ENCODE data around the gene LBX1. TPM values are rescaled to one million over a fixed set of nuclear protein-coding genes. Genes with fewer than 3 reads are reported as not detected.

LBX1 gene
- total and polyA plus RNA-seq, 2 donors (not counting 3 experiments of a cell fraction or from before 2014, with no cell fraction given) = not detected

GRCh38 chr10:101219139-101219945 is 9.9 kb downstream of the LBX1 start:
- H3K4me3 ChIP-seq (replicated peaks in 1 of 3; ENCODE audit: insufficient read depth in 1 of 3, low read depth in 1 of 3, low read length in 3 of 3) = no peak overlapping the region
- FAIRE-seq (no peak), DNase-seq (ENCODE audit: low read depth, low spot score) (no peak)
- no peaks in the 10 kb centered on the region for H3K36me3 ChIP-seq (ENCODE audit: control insufficient read depth in 2 of 2, extremely low read depth in 1 of 2, insufficient read depth in 2 of 2, low read length in 2 of 2)
- intact Hi-C loops (cut with micrococcal nuclease) = no loop called here
- BruUV-seq (replicated peaks) = no TSS peak
- peaks cover 91 to 94% of the 10 kb centered on the region in 2 experiments for H3K27me3 ChIP-seq (ENCODE audit: control insufficient read depth in 2 of 2, insufficient read depth in 2 of 2, low read length in 2 of 2)
- no peaks in the 10 kb centered on the region for H3K4me1 ChIP-seq (ENCODE audit: control insufficient read depth, extremely low read depth, insufficient read depth, low read length)
- POLR2A ChIA-PET = interaction anchor here (0.6 kb wide), 1 partner anchor 561 kb away, joined by 3 read pairs; no protein-coding TSS in a partner anchor
- H3K9me1 ChIP-seq (replicated peaks; ENCODE audit: control insufficient read depth, extremely low read depth, insufficient read depth, low read length) = no peaks in the 10 kb centered on the region
- H3K9me3 ChIP-seq (replicated peaks; ENCODE audit: control insufficient read depth, insufficient read depth, low read length) = no peaks in the 10 kb centered on the region
- H4K20me1 ChIP-seq (replicated peaks; ENCODE audit: control insufficient read depth, extremely low read depth, insufficient read depth, low read length) = no peaks in the 10 kb centered on the region
- no peak overlapping the region for H3K9ac ChIP-seq (replicated peaks; ENCODE audit: extremely low read depth, insufficient read depth, low read length)
- dilution Hi-C loops (cut with MboI; ENCODE audit: extremely low pct_ligation_motif_present, low sequenced_read_pairs) = no loop called here
- no peaks in the 10 kb centered on the region for H3K79me2 ChIP-seq (ENCODE audit: control insufficient read depth, insufficient read depth, low read length)
- H2AFZ ChIP-seq (ENCODE audit: low read depth, low read length) = no peak overlapping the region
- no peak overlapping the region for H3K27ac ChIP-seq (ENCODE audit: insufficient read depth, low read depth, low read length)
- TF ChIP-seq CTCF (IDR thresholded peaks at IDR 0.05; ENCODE audit: extremely low read depth in 1 of 2, insufficient read depth in 1 of 2, low read depth in 1 of 2, low read length in 2 of 2) (no peak), GATA2 (IDR thresholded peaks at IDR 0.05; ENCODE audit: insufficient read depth, insufficient read length, low read depth, low read length) (no peak), MYC (IDR thresholded peaks at IDR 0.05; ENCODE audit: low read depth, low read length) (no peak), MAX (IDR thresholded peaks at IDR 0.05; ENCODE audit: insufficient read depth, insufficient read length) (no peak), POLR2A (IDR thresholded peaks at IDR 0.05; ENCODE audit: low read depth, low read length) (no peak), POLR2AphosphoS5 (IDR thresholded peaks at IDR 0.05; ENCODE audit: insufficient read depth, low read depth, low read length) (no peak), JUN (IDR thresholded peaks at IDR 0.05; ENCODE audit: borderline replicate concordance, insufficient read depth, insufficient read length, low read depth) (no peak), FOS (IDR thresholded peaks at IDR 0.05; ENCODE audit: borderline replicate concordance, insufficient read depth, low read length) (no peak), EZH2 (IDR thresholded peaks at IDR 0.05; ENCODE audit: borderline replicate concordance, low read depth, low read length, severe bottlenecking) (peak; percentile 85)
- H3K4me2 ChIP-seq (ENCODE audit: insufficient read depth, low read length) = no peak overlapping the region
- CTCF ChIA-PET = interaction anchor here (0.7 to 4.4 kb wide), 4 partner anchors 20 to 351 kb away, joined by 3 to 26 read pairs (median 5); no protein-coding TSS in a partner anchor
